GM23338 (cell line): ENCODE results near the gene UGP2. TPM values are rescaled to one million over a fixed set of nuclear protein-coding genes. Genes with fewer than 3 reads are reported as not detected.

ENCODE experiments used
- ATAC-seq: fragments of 200-7000 bp; cut with Tn5 transposase; 3 replicates; pipeline ENCODE4 v1.9.1; 2020
- DNase-seq: peaks from one replicate; pipeline ENCODE4 v3.0.0-alpha.2; 2015; ENCODE audit warnings: low spot score
- H2AFZ ChIP-seq: fragments of 200-600 bp; sonication (generic); 2 replicates; pipeline ENCODE4 v1.8.0; 2016; ENCODE audit warnings: antibody characterized with exemption, mild to moderate bottlenecking, moderate library complexity
- H3F3A ChIP-seq: fragments of 200-600 bp; sonication (generic); replicated peaks from 2 replicates; pipeline ENCODE4 v1.8.0; 2017; ENCODE audit warnings: antibody characterized with exemption, mixed run types, low read depth
- H3K27ac ChIP-seq: fragments of 200-600 bp; sonication (generic); 2 replicates; pipeline ENCODE4 v1.6.1; 2016; ENCODE audit warnings: low read depth
- H3K27me3 ChIP-seq: fragments of 200-600 bp; sonication (generic); 2 replicates; pipeline ENCODE4 v1.8.0; 2016; ENCODE audit warnings: mild to moderate bottlenecking, mixed run types, moderate library complexity; ENCODE audit not compliant: insufficient read depth
- H3K36me3 ChIP-seq: fragments of 200-600 bp; sonication (generic); 2 replicates; pipeline ENCODE4 v1.8.0; 2016; ENCODE audit warnings: mild to moderate bottlenecking; ENCODE audit not compliant: insufficient read depth
- H3K4me1 ChIP-seq: fragments of 200-600 bp; sonication (generic); 2 replicates; pipeline ENCODE4 v1.8.0; 2016; ENCODE audit warnings: mild to moderate bottlenecking, moderate library complexity; ENCODE audit not compliant: insufficient read depth
- H3K4me2 ChIP-seq: fragments of 200-600 bp; sonication (generic); 2 replicates; pipeline ENCODE4 v1.7.1; 2017; ENCODE audit warnings: mixed run types
- H3K4me3 ChIP-seq: fragments of 200-600 bp; sonication (generic); 2 replicates; pipeline ENCODE4 v1.6.1; 2016; ENCODE audit warnings: mixed run types
- H3K79me2 ChIP-seq: fragments of 200-600 bp; sonication (generic); replicated peaks from 2 replicates; pipeline ENCODE4 v1.8.0; 2017; ENCODE audit warnings: mild to moderate bottlenecking; ENCODE audit not compliant: insufficient read depth
- H3K9me2 ChIP-seq: fragments of 200-600 bp; sonication (generic); 2 replicates; pipeline ENCODE4 v1.8.0; 2017; ENCODE audit not compliant: insufficient read depth
- H4K20me1 ChIP-seq: fragments of 200-600 bp; sonication (generic); replicated peaks from 2 replicates; pipeline ENCODE4 v1.8.0; 2017; ENCODE audit warnings: mild to moderate bottlenecking; ENCODE audit not compliant: insufficient read depth
- H3K27ac Mint-ChIP-seq: 2 replicates; pipeline ENCODE4 v1.8.0; 2020; ENCODE audit warnings: inconsistent platforms, mild to moderate bottlenecking, moderate library complexity, mixed read lengths
- H3K27me3 Mint-ChIP-seq: 3 replicates; pipeline ENCODE4 v1.8.0; 2022; ENCODE audit warnings: low read depth, mild to moderate bottlenecking, moderate library complexity, mixed read lengths, inconsistent platforms; ENCODE audit not compliant: insufficient read depth, poor library complexity
- H3K36me3 Mint-ChIP-seq: 3 replicates; pipeline ENCODE4 v1.8.0; 2021; ENCODE audit warnings: low read depth, mild to moderate bottlenecking, inconsistent platforms, moderate library complexity, mixed read lengths
- H3K4me1 Mint-ChIP-seq: 3 replicates; pipeline ENCODE4 v1.8.0; 2020; ENCODE audit warnings: mild to moderate bottlenecking, inconsistent platforms, mixed read lengths
- H3K4me3 Mint-ChIP-seq: 3 replicates; pipeline ENCODE4 v1.8.0; 2021; ENCODE audit warnings: moderate library complexity, mild to moderate bottlenecking, inconsistent platforms, mixed read lengths
- H3K9me3 Mint-ChIP-seq: 3 replicates; pipeline ENCODE4 v1.8.0; 2020; ENCODE audit warnings: moderate library complexity, mild to moderate bottlenecking, inconsistent platforms, mixed read lengths
- CREB1 ChIP-seq: fragments of 250-450 bp; sonication (Bioruptor Pico); IDR thresholded peaks from 2 replicates; pipeline ENCODE4 v1.5.0; 2020; ENCODE audit warnings: low read depth, mild to moderate bottlenecking, moderate library complexity
- CTCF ChIP-seq, 2 experiments: fragments of 200-600 bp in 1 of 2; sonication (generic) in 1 of 2; conservative IDR thresholded peaks; 2 replicates each; pipeline versions ENCODE4 v1.5.1 to v1.6.1; 2016 to 2017; ENCODE audit warnings: antibody characterized with exemption in 2 of 2, low read depth in 2 of 2, mild to moderate bottlenecking in 2 of 2, moderate library complexity in 1 of 2
- EZH2 ChIP-seq: fragments of 200-600 bp; sonication (generic); IDR thresholded peaks from one replicate; pipeline ENCODE4 v1.8.0; 2017; ENCODE audit warnings: antibody characterized with exemption, mild to moderate bottlenecking, low read depth; ENCODE audit not compliant: unreplicated experiment
- NANOG ChIP-seq: IDR thresholded peaks from 2 replicates; pipeline ENCODE4 v1.6.1; 2016; ENCODE audit warnings: antibody characterized with exemption, borderline replicate concordance
- POLR2AphosphoS5 ChIP-seq: IDR thresholded peaks from 2 replicates; pipeline ENCODE4 v1.6.1; 2016; ENCODE audit warnings: antibody characterized with exemption, low read depth
- ZNF114 ChIP-seq: fragments of 250-450 bp; sonication (Bioruptor Pico); IDR thresholded peaks from 2 replicates; pipeline ENCODE4 v1.5.0; 2020; ENCODE audit warnings: mild to moderate bottlenecking, moderate library complexity
- ZNF331 ChIP-seq: fragments of 250-450 bp; sonication (Bioruptor Pico); IDR thresholded peaks from 2 replicates; pipeline ENCODE4 v1.5.0; 2020; ENCODE audit warnings: low read depth, mild to moderate bottlenecking, moderate library complexity
- ZNF462 ChIP-seq: fragments of 250-450 bp; sonication (Bioruptor Pico); IDR thresholded peaks from 2 replicates; pipeline ENCODE4 v1.5.0; 2020; ENCODE audit warnings: mild to moderate bottlenecking, moderate library complexity
- polyA plus RNA-seq: library from polyadenylated mRNA; unstranded; fragments of >200 nt; fragmentation: Nextera tagmentation; extraction: Ambion mirVana; gene quantifications from 2 replicates; pipeline ENCODE4 v1.2.1, GENCODE V29; 2016
- total RNA-seq: library from RNA; depleted of rRNA; stranded (reverse); fragments of >200 nt; shearing (Covaris generic); gene quantifications from 2 replicates; pipeline ENCODE4 v1.2.3, GENCODE V29; 2014
- TF ChIP-seq, protein P1 (sequence below): IDR thresholded peaks from one replicate; pipeline ENCODE4 v1.6.1; 2018; ENCODE audit warnings: antibody characterized with exemption; ENCODE audit not compliant: unreplicated experiment

UGP2 gene
- total and polyA plus RNA-seq, 2 experiments from 2014 or later = 744 to 943 TPM

DNA sequence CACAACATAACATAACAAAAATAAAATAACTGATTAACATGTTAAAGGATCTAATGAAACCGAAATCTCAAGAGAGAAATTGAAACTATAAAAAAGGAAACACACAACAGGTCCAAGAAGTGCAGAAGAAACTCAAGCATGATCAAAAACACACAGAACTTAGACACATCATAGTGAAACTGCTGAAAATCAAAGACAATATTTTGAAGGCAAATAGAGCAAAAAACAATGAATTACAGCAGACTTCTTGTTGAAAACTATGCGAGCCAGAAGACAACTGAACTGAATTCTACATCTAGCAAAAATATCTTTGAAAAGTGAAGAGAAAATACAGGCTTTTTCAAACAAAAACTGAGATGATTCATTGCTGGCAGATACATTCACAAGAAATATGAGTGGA is 61.3 kb downstream of the UGP2 start (continued):
- no peak for TF ChIP-seq ZNF462 (CRISPR knock-in tag)
- no peak for TF ChIP-seq POLR2AphosphoS5

- ATAC-seq = no peak
- Histone ChIP-seq H4K20me1 (no peaks in the 10 kb centered on the region), H3K27ac (no peak overlapping the region), H3K36me3 (no peaks in the 10 kb centered on the region; the same call in 1 of the 2 replicates), H3K9me2 (no peaks in the 10 kb centered on the region), H3K4me3 (no peak overlapping the region), H3K4me2 (no peak overlapping the region), H3K79me2 (no peaks in the 10 kb centered on the region), H3K4me1 (no peaks in the 10 kb centered on the region; the same call in 1 of the 2 replicates), H3K27me3 (no peaks in the 10 kb centered on the region), H3F3A (no peaks in the 10 kb centered on the region), H2AFZ (no peak overlapping the region)
- peaks cover 2% of the 10 kb centered on the region for H3K27me3 Mint-ChIP-seq
- H3K27ac Mint-ChIP-seq = no peak overlapping the region
- TF ChIP-seq ZNF114 (CRISPR knock-in tag) = no peak
- DNase-seq = no peak
- 0 out of 3 replicates have a peak, but pooled peaks cover 3% of the 10 kb centered on the region for H3K36me3 Mint-ChIP-seq
- H3K9me3 Mint-ChIP-seq = no peaks in the 10 kb centered on the region
- no peak overlapping the region for H3K4me3 Mint-ChIP-seq
- peaks cover 7% of the 10 kb centered on the region for H3K4me1 Mint-ChIP-seq
Measured at GRCh38 chr2:63914311-63914710, 72.6 kb downstream of the UGP2 start.

DNA sequence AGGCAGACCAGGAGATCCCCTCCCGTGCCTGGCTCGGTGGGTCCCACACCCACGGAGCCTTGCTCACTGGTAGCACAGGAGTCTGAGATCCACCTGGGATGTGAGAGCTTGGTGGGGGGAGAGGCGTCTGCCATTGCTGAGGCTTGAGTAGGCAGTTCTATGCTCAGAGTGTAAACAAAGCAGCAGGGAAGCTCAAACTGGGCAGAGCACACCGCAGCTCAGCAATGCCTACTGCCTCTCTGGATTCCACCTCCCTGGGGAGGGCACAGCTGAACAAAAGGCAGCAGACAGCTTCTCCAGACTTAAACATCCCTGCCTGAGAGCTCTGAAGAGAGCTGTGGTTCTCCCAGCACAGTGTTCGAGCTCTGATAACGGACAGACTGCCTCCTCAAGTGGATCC is 85.1 kb downstream of the UGP2 start:
- Mint-ChIP-seq H3K27me3 (peaks cover 3% of the 10 kb centered on the region), H3K4me1 (peaks cover 18% of the 10 kb centered on the region), H3K27ac (no peak overlapping the region), H3K9me3 (peaks cover 8% of the 10 kb centered on the region; the same call in 2 of the 3 replicates), H3K4me3 (no peak overlapping the region), H3K36me3 (peaks cover 34% of the 10 kb centered on the region)
- Histone ChIP-seq H3K4me2 (no peak overlapping the region), H3K27ac (no peak overlapping the region), H4K20me1 (no peaks in the 10 kb centered on the region), H3K36me3 (peaks cover 4% of the 10 kb centered on the region), H3K79me2 (no peaks in the 10 kb centered on the region), H2AFZ (no peak overlapping the region), H3K9me2 (no peaks in the 10 kb centered on the region), H3F3A (no peaks in the 10 kb centered on the region; the same call in 1 of the 2 replicates), H3K4me3 (no peak overlapping the region), H3K4me1 (no peaks in the 10 kb centered on the region), H3K27me3 (no peaks in the 10 kb centered on the region)
- peak; percentile 83 for ATAC-seq
- peak; percentile 23 for DNase-seq
- TF ChIP-seq POLR2AphosphoS5 = no peak
- TF ChIP-seq, protein P1, sequence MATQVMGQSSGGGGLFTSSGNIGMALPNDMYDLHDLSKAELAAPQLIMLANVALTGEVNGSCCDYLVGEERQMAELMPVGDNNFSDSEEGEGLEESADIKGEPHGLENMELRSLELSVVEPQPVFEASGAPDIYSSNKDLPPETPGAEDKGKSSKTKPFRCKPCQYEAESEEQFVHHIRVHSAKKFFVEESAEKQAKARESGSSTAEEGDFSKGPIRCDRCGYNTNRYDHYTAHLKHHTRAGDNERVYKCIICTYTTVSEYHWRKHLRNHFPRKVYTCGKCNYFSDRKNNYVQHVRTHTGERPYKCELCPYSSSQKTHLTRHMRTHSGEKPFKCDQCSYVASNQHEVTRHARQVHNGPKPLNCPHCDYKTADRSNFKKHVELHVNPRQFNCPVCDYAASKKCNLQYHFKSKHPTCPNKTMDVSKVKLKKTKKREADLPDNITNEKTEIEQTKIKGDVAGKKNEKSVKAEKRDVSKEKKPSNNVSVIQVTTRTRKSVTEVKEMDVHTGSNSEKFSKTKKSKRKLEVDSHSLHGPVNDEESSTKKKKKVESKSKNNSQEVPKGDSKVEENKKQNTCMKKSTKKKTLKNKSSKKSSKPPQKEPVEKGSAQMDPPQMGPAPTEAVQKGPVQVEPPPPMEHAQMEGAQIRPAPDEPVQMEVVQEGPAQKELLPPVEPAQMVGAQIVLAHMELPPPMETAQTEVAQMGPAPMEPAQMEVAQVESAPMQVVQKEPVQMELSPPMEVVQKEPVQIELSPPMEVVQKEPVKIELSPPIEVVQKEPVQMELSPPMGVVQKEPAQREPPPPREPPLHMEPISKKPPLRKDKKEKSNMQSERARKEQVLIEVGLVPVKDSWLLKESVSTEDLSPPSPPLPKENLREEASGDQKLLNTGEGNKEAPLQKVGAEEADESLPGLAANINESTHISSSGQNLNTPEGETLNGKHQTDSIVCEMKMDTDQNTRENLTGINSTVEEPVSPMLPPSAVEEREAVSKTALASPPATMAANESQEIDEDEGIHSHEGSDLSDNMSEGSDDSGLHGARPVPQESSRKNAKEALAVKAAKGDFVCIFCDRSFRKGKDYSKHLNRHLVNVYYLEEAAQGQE = no peak
- TF ChIP-seq CREB1 = no peak
- TF ChIP-seq EZH2 = no peak
- TF ChIP-seq NANOG = no peak
- no peak for TF ChIP-seq ZNF331 (CRISPR knock-in tag)
- TF ChIP-seq CTCF (conservative IDR thresholded peaks at IDR 0.05; ENCODE audit: low read depth in 2 of 2) = no peak
